ENCODE measurements around the gene EHHADH.
"Not testable (repeated sequence)": the region's sequence is repeated elsewhere in the genome, so short reads cannot be mapped to it uniquely, and the experiment has no call there.

Gene EHHADH

GRCh38 chr3:185250653-185251052 lies 3.2 kb downstream of the EHHADH start:
- no peak for DNase-seq

GRCh38 chr3:185250247-185250646 lies 3.6 kb downstream of the EHHADH start:
- DNase-seq = no peak

GRCh38 chr3:185242642-185243041 lies 11.2 kb downstream of the EHHADH start:
- DNase-seq = no peak

GRCh38 chr3:185236969-185237368 lies 16.9 kb downstream of the EHHADH start:
- no peak for DNase-seq

GRCh38 chr3:185233328-185233727 lies 20.5 kb downstream of the EHHADH start:
- no peak for DNase-seq

GRCh38 chr3:185226526-185226925 lies 27.3 kb downstream of the EHHADH start:
- DNase-seq = not testable (repeated sequence)

GRCh38 chr3:185225523-185225922 lies 28.3 kb downstream of the EHHADH start:
- no peak for DNase-seq

GRCh38 chr3:185225080-185225479 lies 28.8 kb downstream of the EHHADH start:
- DNase-seq = no peak

DNA sequence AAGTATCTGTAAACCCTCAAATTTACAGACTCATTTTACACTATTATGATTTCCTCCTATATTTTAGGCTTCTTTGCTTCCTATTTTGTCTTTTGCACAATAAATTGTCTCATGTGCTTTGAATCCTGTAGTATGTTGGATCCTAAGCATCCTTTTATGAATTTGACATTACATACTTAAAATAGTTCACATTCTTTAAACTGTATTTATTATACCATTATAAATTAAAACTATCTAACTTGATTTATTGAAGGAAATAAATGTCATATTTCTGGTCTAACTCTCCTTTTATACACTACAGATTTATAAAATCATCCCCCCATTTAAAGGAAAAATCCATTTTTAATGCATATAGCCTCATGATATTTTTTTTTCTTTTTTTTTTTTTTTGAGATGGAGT lies 32.6 kb downstream of the EHHADH start:
- DNase-seq = no peak

GRCh38 chr3:185216607-185216958 lies 37.3 kb downstream of the EHHADH start:
- no peak for DNase-seq

DNA sequence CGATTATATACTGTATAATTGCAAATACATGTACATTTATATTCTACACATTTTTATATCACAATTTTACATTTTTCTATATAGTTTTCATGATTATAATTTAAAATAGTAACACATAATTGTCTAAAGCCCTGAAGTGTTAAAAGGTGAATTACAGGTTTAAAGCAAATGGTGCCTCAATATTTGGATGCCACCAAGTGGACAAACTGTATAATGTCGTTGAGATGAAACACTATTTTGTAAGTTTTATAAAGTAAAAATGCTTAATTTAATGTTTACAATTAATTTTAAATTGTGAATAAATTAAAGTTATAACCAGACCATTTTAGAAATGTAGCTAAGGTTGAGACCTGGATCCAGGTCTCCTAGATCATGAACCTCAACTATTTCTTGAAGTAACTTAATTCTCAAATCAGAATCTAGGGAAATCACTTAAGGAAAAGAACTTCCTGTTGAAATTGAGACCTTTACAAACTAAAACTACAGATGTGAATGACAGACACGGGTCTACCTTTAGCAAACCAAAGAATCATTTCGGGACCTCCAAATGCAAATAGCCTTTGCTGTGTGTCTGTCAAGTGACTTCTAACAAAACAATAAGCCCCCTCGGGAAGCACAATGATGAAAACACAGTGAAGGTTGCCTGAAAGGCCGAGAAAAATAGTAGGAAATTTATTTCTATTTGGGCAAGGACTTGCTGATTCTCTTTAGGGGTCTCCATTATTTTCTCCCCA lies 37.8 kb downstream of the EHHADH start:
- DNase-seq = no peak

DNA sequence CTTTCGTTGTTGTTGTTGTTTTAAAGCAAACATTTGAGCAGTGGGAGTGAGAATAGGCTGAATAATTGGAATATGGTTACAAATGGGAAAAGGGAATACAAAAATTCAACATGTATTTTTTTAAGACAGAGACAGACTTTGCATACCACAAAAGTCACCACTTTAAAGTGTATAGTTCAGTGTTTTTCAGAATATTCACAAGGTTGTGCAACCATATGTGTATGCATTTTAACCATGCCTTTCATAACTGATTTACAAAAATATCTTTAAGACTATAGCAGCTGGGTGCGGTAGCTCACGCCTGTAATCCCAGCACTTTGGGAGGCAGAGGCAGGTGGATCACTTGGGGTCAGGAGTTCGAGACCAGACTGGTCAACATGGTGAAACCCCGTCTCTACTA lies 41.3 kb downstream of the EHHADH start:
- DNase-seq = no peak

GRCh38 chr3:185212086-185212485 lies 41.8 kb downstream of the EHHADH start:
- DNase-seq = no peak

DNA sequence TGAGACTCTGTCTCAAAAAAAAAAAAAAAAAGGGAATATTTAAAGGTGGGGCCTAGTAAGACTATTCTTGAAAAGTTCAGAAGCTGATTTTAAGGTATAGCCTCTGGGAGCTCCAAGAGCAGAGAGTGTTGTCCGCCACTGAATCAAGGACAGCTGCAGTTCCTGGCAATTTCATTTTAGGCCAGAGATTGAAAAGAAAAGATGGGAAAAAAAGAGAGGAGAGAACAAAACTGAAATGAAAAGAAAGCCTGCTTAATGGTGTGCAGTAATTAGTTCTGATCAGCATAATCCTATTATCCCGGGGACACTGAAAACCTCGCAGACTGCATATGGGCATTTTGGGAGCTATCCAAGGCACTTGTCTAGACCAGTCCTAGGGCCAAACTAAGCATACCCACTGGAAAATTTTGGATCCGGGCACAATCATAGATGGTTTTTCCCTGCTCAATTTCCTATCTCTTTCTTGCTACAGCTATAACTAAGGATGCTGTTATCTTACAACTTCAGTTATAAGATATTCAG lies 43.2 kb downstream of the EHHADH start:
- DNase-seq = no peak

GRCh38 chr3:185208823-185209222 lies 45.0 kb downstream of the EHHADH start:
- DNase-seq = no peak

DNA sequence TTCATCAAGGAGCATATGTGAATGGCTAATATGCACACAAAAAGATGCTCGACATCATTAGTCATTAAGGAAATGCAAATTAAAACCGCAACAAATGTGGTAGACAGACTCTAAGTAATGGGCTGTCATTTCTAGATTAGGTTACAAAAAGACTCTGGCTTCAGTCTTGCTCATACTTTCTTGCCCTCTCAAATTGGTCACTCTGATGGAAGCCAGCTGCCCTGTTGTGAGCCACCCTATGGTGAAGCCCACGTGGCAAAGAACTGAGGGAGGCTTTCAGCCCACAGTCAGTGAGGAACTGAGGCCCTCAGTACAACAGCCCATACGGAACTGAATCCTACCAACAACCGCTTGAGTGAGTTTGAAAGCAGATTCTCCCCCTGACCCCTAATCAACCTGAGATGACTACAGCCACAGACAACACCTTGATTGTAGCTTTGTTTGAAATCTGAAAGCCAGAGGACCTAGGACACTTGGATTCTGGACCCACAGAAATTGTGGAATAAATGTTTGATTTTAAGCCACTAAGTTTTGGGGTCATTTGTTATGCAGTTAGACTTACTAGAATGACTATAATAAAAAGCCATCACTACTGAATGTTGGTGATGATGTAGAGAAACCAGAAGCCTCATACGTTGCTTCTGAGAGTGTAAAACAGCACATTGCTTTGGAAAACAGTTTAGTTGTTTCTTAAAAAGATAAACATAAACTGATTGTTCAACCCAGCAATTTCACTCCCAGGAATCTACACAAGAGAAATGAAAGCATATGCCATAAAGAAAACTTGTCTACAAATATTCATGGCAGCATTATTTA lies 45.7 kb downstream of the EHHADH start:
- no peak for DNase-seq

- no peak for DNase-seq
Observed at GRCh38 chr3:185207481-185207880, 46.4 kb downstream of the EHHADH start.

GRCh38 chr3:185205865-185206264 lies 48.0 kb downstream of the EHHADH start:
- no peak for DNase-seq

GRCh38 chr3:185204894-185205293 lies 49.0 kb downstream of the EHHADH start:
- DNase-seq = no peak

DNA sequence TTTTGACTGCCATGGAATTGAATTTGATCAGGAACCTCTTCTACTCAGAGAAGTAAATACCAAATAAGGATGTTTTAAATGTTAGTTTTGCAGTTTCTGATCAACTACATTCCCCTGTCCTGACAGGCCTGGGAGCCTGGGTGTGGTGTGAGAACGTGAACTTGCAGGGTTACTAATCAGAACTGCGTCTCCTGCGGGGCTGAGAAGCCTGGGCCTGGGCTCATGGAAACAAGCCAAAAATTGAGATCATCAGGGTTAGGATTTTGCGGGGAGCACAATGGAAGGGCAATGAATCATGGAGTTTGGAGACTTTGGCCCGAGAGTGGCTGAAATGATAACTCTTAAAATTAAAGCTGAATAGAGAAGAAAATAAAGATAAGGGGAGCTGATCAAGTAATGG lies 53.2 kb downstream of the EHHADH start:
- DNase-seq = no peak

DNA sequence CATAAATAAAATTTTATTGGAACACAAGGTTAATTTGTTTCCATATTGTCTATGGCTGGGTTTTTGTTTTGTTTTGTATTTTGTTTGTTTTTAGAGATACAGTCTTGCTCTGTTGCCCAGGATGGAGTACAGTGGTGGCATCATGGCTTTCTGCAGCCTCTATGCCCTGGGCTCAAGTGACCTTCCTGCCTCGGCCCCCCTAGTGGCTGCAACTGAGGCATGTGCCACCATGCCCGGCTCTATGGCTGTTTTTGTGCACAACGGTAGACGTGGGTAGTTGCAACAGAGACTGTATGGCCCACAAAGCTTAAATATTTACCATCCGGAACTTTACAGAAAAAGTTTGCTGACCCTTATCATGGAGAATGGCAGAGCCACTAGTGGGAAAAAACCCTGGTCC lies 54.2 kb downstream of the EHHADH start:
- DNase-seq = no peak

- DNase-seq = no peak
Observed at GRCh38 chr3:185199206-185199605, 54.6 kb downstream of the EHHADH start.

DNA sequence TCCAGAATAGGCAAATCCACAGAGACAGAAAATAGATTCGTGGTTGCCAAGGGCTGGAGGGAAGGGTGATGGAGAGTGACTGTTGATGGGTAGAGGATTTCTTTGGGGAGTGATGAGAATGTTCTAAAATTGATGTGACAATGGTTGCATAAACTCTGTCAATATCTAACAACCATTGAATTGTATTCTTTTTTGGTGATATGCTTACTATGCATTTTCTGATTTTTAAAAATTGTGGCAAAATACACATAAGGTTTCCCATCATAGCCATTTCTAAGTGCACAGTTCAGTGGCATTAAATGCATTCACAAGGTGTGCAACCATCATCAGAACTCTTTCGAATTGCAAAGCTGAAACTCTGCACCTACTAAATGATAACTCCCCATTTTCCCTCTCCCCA lies 56.8 kb downstream of the EHHADH start:
- no peak for DNase-seq

DNA sequence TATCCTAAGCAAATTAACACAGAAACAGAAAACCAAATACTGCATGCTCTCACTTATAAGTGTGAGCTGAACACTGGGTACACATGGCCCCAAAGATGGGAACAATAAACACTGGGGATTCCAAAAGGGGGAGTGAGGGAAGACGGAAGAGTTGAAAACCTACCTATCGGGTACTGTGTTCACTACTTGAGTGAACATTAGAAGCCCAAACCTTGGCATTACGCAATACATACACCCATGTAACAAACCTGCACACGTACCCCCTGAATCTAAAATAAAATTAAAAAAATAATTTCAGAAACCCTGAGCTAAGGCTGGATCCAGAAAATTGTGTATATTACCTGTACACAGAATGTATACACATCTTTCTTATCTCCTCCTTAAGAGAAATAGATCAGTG lies 58.2 kb downstream of the EHHADH start:
- no peak for DNase-seq
